ENCODE measurements around the gene ELAPOR2.
A peak's percentile ranks its signal among the peaks of the same experiment; 100 is the strongest.
"Not testable (repeated sequence)": the region's sequence is repeated elsewhere in the genome, so short reads cannot be mapped to it uniquely, and the experiment has no call there.

Gene ELAPOR2

GRCh38 chr7:87039691-87040299, 19.7 kb downstream of the ELAPOR2 start:
- not testable (repeated sequence) for DNase-seq

- DNase-seq, result peak; percentile 67
Observed at GRCh38 chr7:87038993-87039690, 20.3 kb downstream of the ELAPOR2 start.

GRCh38 chr7:87036985-87037384, 22.5 kb downstream of the ELAPOR2 start:
- DNase-seq, result no peak

DNA sequence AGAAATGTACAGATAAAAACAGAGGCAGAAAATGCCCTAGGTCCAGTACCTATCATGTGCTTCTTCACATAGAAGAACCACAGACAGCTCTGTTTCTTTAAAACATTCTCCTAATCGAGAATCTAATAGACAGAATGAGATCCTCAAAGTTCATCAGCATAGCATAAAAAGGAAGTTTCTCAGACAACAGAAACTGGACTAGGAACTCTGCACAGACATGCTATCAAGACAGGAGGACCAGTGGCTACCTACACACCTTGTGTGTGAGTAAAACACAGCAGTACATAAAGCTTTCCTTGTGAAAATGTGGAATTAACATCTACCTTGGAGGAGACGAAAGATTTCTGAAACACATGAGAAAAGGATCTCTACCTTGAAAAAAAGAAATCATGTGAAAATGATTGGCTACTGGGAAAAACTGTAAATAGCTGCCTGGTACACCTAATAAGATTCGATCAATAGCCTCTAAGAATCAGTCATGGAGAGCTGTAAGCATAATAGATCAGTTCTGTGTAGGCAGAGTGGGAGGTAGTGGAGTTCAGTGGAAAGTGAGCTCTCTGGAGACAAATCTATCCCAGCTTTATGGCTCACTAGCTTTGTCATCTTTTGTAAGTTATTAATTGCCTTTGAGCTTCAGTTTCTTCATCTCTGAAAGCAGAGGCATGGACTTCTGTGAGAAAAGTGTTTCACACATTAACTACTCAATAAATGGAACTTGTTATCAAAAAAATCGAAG, 26.7 kb downstream of the ELAPOR2 start:
- no peak for DNase-seq

GRCh38 chr7:87029078-87029477, 30.4 kb downstream of the ELAPOR2 start:
- DNase-seq, result no peak

GRCh38 chr7:87028636-87029035, 30.8 kb downstream of the ELAPOR2 start:
- DNase-seq, result no peak

DNA sequence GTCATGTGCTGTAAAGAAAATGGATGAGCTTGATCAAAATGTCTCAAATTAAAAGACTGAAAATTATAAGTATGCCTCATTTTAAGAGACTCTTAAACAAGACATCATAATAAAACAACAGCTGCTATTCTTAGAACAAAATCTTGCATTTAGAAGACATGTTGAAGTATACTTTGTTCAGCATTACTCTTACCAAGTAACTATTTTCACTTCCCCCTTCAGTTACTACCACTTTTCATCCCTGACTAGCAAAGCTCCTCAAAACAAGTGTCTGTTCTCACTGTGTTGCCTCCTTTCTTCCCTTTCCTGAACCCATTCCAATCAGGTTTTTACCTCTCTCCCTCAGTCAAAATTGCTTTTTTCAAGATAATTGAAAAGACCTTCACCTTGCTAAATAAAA, 31.6 kb downstream of the ELAPOR2 start:
- DNase-seq, result no peak

- DNase-seq, result no peak
Observed at GRCh38 chr7:87021285-87021684, 38.2 kb downstream of the ELAPOR2 start.

- no peak for DNase-seq
Observed at GRCh38 chr7:87016606-87017005, 42.8 kb downstream of the ELAPOR2 start.

DNA sequence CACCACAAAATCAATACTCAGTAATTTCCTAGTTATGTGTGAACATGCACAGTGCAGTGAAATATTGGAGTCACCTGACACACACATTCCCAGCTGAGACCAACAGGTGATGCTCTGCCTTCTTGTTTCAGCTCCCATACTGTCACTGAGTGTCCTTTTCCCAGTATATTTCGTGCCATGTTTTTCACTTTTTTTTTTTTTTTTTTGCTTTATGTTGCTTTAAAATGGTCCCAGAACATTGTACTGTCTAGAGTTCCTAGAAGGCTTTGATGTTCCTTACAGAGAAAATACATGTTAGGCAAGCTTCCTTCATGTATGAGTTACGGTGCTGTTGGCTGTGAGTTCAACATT, 45.6 kb downstream of the ELAPOR2 start:
- no peak for DNase-seq

DNA sequence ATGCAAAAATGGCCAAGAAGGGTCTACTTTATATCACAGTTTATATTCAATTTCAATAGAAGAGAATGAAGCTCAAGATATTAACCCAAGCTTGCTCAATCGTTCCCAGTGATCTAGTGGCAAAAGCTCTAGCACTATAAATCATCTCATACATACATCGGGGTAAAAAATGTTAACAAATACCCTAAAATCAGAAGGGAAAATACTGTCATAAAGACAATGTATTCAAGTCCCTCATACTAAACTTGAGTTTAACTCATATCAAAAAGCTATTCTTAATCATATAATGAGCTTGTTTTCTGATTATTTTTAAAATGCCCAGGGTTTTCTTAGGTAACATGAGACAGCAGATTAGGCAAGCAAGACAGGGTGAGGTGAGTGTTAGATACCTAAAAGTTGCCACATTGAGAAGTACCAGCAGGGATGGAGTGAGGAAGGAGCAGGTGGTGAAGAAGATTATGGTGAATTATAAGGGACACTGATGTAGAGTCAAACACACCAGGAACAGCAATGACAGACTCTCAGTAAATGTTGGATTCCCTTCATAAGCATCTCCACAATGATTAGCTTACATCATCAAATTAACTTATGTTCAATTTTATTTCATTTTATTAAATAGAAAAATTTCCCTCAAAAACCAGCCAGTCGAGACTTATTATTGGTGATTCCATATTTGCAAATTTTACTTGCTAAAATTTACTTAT, 46.2 kb downstream of the ELAPOR2 start:
- DNase-seq, result no peak

All from NCI-H2227 treated with DMSO at 0.1 percent for 48 hours (cell line).